Measurements from ENCODE around the gene CD300H.

CD300H gene

DNA sequence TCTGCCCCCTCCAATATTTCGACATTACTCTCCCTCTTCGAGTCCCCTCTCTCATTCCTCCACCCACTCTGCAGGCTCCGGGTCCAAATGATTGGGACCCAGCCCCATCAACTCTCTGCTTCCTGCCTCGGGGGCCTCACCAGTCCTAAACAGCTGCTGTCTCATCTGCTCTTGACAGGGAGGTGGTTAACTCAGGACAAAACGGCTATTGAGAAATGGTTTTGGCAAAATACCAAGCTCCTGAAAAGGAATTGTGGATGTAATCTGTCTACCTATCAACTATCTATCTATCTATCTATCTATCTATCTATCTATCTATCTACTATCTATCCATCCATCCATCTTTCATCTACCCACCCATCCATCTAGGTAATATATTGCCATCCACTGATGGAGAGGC, 2.2 kb downstream of the CD300H start:
- TF ChIP-seq EGR1 (IDR thresholded peaks at IDR 0.05), result no peak
- TF ChIP-seq TAF1 (IDR thresholded peaks at IDR 0.05; ENCODE audit: low read depth), result no peak
- TF ChIP-seq, protein P1, sequence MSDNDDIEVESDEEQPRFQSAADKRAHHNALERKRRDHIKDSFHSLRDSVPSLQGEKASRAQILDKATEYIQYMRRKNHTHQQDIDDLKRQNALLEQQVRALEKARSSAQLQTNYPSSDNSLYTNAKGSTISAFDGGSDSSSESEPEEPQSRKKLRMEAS (IDR thresholded peaks at IDR 0.05), result no peak
- TF ChIP-seq YY1 (IDR thresholded peaks at IDR 0.05; ENCODE audit: low read depth), result no peak
- no peak for TF ChIP-seq ZBTB7A (IDR thresholded peaks at IDR 0.05; ENCODE audit: low read depth)
- no peak for TF ChIP-seq USF1 (IDR thresholded peaks at IDR 0.05)
- no peak for TF ChIP-seq TEAD4 (IDR thresholded peaks at IDR 0.05)
- TF ChIP-seq FOXM1 (IDR thresholded peaks at IDR 0.05; ENCODE audit: borderline replicate concordance, low read depth), result no peak

DNA sequence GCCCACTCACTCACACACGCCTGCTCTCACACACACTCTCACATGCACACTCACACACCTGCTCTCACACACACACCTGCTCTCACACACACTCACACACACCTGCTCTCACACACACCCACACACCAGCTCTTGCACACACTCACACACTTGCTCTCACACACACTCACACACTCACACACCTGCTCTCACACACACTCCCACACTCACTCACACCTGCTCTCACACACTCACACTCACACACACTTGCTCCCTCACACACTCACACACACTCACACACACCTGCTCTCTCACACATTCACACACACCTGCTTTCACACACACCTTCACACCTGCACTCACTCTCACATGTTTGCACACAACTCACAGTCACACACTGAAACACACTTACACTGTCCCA, 4.0 kb downstream of the CD300H start:
- no peak for TF ChIP-seq FOXM1 (IDR thresholded peaks at IDR 0.05; ENCODE audit: borderline replicate concordance, low read depth)
- no peak for TF ChIP-seq TEAD4 (IDR thresholded peaks at IDR 0.05)
- TF ChIP-seq, protein P2, sequence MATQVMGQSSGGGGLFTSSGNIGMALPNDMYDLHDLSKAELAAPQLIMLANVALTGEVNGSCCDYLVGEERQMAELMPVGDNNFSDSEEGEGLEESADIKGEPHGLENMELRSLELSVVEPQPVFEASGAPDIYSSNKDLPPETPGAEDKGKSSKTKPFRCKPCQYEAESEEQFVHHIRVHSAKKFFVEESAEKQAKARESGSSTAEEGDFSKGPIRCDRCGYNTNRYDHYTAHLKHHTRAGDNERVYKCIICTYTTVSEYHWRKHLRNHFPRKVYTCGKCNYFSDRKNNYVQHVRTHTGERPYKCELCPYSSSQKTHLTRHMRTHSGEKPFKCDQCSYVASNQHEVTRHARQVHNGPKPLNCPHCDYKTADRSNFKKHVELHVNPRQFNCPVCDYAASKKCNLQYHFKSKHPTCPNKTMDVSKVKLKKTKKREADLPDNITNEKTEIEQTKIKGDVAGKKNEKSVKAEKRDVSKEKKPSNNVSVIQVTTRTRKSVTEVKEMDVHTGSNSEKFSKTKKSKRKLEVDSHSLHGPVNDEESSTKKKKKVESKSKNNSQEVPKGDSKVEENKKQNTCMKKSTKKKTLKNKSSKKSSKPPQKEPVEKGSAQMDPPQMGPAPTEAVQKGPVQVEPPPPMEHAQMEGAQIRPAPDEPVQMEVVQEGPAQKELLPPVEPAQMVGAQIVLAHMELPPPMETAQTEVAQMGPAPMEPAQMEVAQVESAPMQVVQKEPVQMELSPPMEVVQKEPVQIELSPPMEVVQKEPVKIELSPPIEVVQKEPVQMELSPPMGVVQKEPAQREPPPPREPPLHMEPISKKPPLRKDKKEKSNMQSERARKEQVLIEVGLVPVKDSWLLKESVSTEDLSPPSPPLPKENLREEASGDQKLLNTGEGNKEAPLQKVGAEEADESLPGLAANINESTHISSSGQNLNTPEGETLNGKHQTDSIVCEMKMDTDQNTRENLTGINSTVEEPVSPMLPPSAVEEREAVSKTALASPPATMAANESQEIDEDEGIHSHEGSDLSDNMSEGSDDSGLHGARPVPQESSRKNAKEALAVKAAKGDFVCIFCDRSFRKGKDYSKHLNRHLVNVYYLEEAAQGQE (IDR thresholded peaks at IDR 0.05; ENCODE audit: low read depth), result no peak
- no peak for TF ChIP-seq RAD21 (IDR thresholded peaks at IDR 0.05; ENCODE audit: low read depth)
- no peak for TF ChIP-seq YY1 (IDR thresholded peaks at IDR 0.05; ENCODE audit: low read depth)
- no peak for TF ChIP-seq USF1 (IDR thresholded peaks at IDR 0.05)
- no peak for TF ChIP-seq NFIC (IDR thresholded peaks at IDR 0.05)
- TF ChIP-seq ZBTB7A (IDR thresholded peaks at IDR 0.05; ENCODE audit: low read depth), result no peak
- no peak for TF ChIP-seq TCF12 (IDR thresholded peaks at IDR 0.05; ENCODE audit: low read depth)
- TF ChIP-seq TAF1 (IDR thresholded peaks at IDR 0.05; ENCODE audit: low read depth), result no peak
- no peak for TF ChIP-seq EGR1 (IDR thresholded peaks at IDR 0.05)
- no peak for TF ChIP-seq EP300 (IDR thresholded peaks at IDR 0.05; ENCODE audit: borderline replicate concordance)
- TF ChIP-seq, protein P1 (IDR thresholded peaks at IDR 0.05), result no peak
- no peak for TF ChIP-seq CEBPB (IDR thresholded peaks at IDR 0.05)
- TF ChIP-seq CREB1 (IDR thresholded peaks at IDR 0.05; ENCODE audit: low read depth), result no peak

DNA sequence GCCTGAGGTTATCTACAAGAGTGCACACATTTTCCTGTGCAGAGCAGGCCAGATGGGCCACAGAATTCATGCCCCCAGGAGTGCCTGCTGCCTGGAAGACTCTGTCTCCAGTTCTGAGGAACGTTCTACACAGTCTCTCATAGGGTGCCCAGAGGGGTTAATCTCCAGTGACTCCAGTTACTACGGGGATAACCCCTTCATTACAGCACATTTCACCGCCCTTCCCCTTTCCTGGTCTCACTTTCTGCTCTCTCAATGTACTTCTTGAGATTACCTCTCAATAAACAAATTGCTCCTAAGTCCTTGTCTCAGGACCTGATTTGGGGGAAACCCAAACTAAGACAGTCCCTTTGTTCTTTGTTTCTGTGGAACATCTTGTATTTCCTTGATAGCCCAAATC, 5.7 kb downstream of the CD300H start:
- TF ChIP-seq CEBPB (IDR thresholded peaks at IDR 0.05), result no peak
- TF ChIP-seq TAF1 (IDR thresholded peaks at IDR 0.05; ENCODE audit: low read depth), result no peak
- TF ChIP-seq CREB1 (IDR thresholded peaks at IDR 0.05; ENCODE audit: low read depth), result no peak
- no peak for TF ChIP-seq NFIC (IDR thresholded peaks at IDR 0.05)
- TF ChIP-seq YY1 (IDR thresholded peaks at IDR 0.05; ENCODE audit: low read depth), result no peak
- TF ChIP-seq EP300 (IDR thresholded peaks at IDR 0.05; ENCODE audit: borderline replicate concordance), result no peak
- TF ChIP-seq USF1 (IDR thresholded peaks at IDR 0.05), result no peak
- no peak for TF ChIP-seq TEAD4 (IDR thresholded peaks at IDR 0.05)
- TF ChIP-seq, protein P2 (IDR thresholded peaks at IDR 0.05; ENCODE audit: low read depth), result no peak
- TF ChIP-seq FOXM1 (IDR thresholded peaks at IDR 0.05; ENCODE audit: borderline replicate concordance, low read depth), result no peak
- TF ChIP-seq EGR1 (IDR thresholded peaks at IDR 0.05), result no peak

- no peak for TF ChIP-seq TAF1 (IDR thresholded peaks at IDR 0.05; ENCODE audit: low read depth)
- TF ChIP-seq EP300 (IDR thresholded peaks at IDR 0.05; ENCODE audit: borderline replicate concordance), result no peak
- no peak for TF ChIP-seq YY1 (IDR thresholded peaks at IDR 0.05; ENCODE audit: low read depth)
- TF ChIP-seq, protein P1 (IDR thresholded peaks at IDR 0.05), result no peak
- TF ChIP-seq TCF12 (IDR thresholded peaks at IDR 0.05; ENCODE audit: low read depth), result no peak
- TF ChIP-seq, protein P2 (IDR thresholded peaks at IDR 0.05; ENCODE audit: low read depth), result no peak
- TF ChIP-seq ZBTB7A (IDR thresholded peaks at IDR 0.05; ENCODE audit: low read depth), result no peak
- no peak for TF ChIP-seq USF1 (IDR thresholded peaks at IDR 0.05)
These were observed 8.3 kb downstream of the CD300H start for GRCh38 chr17:74558882-74559519.

Data from Ishikawa (cell line).